Neural crest cell (in vitro differentiated cells): ENCODE measurements around the gene SLC35F6. TPM values are rescaled to one million over a fixed set of nuclear protein-coding genes. Genes with fewer than 3 reads are reported as not detected.
"Not testable (repeated sequence)": the region's sequence is repeated elsewhere in the genome, so short reads cannot be mapped to it uniquely, and the experiment has no call there.

Experiments used
- DNase-seq: peaks from one replicate; pipeline ENCODE4 v3.0.0; 2021; ENCODE audit warnings: low read depth, mixed read lengths, low spot score
- H3K27ac Mint-ChIP-seq: one replicate; pipeline ENCODE4 v1.8.0; 2021; ENCODE audit warnings: mild to moderate bottlenecking, mixed read lengths; ENCODE audit not compliant: unreplicated experiment
- H3K27me3 Mint-ChIP-seq: 2 replicates; pipeline ENCODE4 v1.8.0; 2021; ENCODE audit warnings: low read depth, mild to moderate bottlenecking, mixed read lengths
- H3K36me3 Mint-ChIP-seq: 2 replicates; pipeline ENCODE4 v1.8.0; 2021; ENCODE audit warnings: low read depth, mild to moderate bottlenecking, mixed read lengths
- H3K4me1 Mint-ChIP-seq: 2 replicates; pipeline ENCODE4 v1.8.0; 2021; ENCODE audit warnings: mixed read lengths
- H3K4me3 Mint-ChIP-seq: one replicate; pipeline ENCODE4 v1.8.0; 2021; ENCODE audit warnings: mild to moderate bottlenecking, mixed read lengths
- H3K9me3 Mint-ChIP-seq: 2 replicates; pipeline ENCODE4 v1.8.0; 2021; ENCODE audit warnings: mixed read lengths
- total RNA-seq: library from RNA; stranded (reverse); gene quantifications from 2 replicates; pipeline ENCODE4 v1.2.1, GENCODE V29; 2021
- TF ChIP-seq, protein P1 (sequence below): fragments of 200-600 bp; sonication (generic); conservative IDR thresholded peaks from 2 replicates; pipeline ENCODE4 v1.5.0; 2021; ENCODE audit warnings: antibody characterized with exemption, mild to moderate bottlenecking

Gene SLC35F6
- total RNA-seq, 1 donor from 2014 or later = 30.6 TPM

DNA sequence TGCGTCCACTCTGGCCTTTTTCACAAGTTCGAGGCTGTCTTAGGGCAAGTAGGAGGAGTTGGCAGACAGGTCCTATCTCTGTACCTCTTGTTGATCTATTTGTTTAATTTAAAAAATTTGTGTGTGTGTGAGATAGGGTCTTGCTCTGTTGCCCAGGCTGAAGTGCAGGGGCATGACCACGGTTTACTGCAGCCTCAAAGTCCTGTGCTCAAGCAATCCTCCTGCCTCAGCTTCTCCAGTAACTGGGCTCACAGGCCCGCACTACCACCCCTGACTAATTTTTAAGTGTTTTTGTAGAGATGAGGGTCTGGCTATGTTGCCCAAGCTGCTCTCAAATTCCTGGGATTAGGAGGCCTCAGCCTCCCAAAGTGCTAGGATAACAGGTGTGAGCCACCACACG is 4.2 kb upstream of the SLC35F6 start:
- no peak for DNase-seq
- Mint-ChIP-seq H3K36me3 (no peaks in the 10 kb centered on the region), H3K4me3 (no peak overlapping the region), H3K4me1 (peaks cover 33% of the 10 kb centered on the region), H3K27me3 (no peaks in the 10 kb centered on the region), H3K9me3 (no peaks in the 10 kb centered on the region), H3K27ac (no peak overlapping the region)
- TF ChIP-seq, protein P1, sequence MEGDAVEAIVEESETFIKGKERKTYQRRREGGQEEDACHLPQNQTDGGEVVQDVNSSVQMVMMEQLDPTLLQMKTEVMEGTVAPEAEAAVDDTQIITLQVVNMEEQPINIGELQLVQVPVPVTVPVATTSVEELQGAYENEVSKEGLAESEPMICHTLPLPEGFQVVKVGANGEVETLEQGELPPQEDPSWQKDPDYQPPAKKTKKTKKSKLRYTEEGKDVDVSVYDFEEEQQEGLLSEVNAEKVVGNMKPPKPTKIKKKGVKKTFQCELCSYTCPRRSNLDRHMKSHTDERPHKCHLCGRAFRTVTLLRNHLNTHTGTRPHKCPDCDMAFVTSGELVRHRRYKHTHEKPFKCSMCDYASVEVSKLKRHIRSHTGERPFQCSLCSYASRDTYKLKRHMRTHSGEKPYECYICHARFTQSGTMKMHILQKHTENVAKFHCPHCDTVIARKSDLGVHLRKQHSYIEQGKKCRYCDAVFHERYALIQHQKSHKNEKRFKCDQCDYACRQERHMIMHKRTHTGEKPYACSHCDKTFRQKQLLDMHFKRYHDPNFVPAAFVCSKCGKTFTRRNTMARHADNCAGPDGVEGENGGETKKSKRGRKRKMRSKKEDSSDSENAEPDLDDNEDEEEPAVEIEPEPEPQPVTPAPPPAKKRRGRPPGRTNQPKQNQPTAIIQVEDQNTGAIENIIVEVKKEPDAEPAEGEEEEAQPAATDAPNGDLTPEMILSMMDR = no peak

DNA sequence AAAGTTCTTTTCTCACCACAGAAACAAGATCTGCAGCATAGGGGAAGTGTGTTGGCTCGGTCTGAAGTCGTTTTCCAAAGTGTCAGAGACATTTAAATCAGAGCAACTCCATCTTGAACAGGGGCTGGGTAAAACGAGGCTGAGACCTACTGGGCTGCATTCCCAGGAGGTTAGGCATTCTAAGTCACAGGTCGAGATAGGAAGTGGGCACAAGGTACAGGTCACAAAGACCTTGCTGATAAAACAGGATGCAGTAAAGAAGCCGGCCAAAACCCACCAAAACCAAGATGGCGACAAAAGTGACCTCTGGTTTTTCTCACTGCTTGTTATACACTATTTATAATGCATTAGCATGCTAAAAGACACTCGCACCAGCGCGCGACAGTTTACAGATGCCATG is 3.1 kb upstream of the SLC35F6 start:
- H3K4me3 Mint-ChIP-seq = peak overlapping the region; percentile 56
- not testable (repeated sequence) for DNase-seq, H3K27me3 Mint-ChIP-seq, H3K36me3 Mint-ChIP-seq, H3K9me3 Mint-ChIP-seq, H3K27ac Mint-ChIP-seq
- peaks cover 44% of the 10 kb centered on the region for H3K4me1 Mint-ChIP-seq

DNA sequence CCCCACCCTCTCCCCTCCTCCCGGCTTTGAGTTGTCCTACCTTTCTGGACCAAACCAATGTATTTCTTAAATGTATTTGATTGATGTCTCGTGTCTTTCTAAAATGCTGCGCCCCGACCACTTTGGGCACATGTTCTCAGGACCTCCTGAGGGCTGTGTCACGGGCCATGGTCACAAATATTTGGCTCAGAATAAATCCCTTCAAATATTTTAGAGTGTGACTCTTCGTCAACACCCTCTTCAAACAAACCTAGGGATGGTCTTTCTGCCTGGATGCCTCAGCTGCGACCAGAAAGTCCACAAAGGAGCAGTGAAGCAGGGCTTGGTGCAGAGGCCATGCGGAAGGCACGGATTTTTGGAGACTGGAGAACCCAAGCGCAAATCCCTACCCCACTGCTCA is 1.1 kb upstream of the SLC35F6 start:
- Mint-ChIP-seq H3K27ac (no peak overlapping the region), H3K4me3 (peak overlapping the region; percentile 92), H3K36me3 (no peaks in the 10 kb centered on the region), H3K9me3 (no peaks in the 10 kb centered on the region), H3K27me3 (no peaks in the 10 kb centered on the region), H3K4me1 (peaks cover 35% of the 10 kb centered on the region)
- no peak for DNase-seq
- TF ChIP-seq, protein P1 = no peak

DNA sequence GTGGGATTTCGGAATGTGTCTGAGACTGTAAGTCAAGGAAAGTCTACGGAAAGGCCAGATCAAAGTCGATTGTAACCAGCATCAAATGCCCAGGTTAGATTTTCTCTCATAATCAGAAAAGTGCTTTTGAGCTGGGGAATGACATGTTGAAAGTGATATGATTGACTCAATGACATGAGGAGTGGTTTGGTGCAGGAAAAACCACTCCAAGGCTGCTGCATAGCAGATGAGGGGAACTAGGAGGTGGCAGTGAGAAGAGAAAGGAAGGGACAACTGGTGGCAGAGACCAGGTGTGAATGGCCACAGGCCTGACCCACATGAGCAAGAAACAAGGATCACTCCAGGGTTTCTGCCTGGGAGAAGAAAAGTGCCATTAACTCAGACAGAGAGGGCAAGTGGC is 822 bp downstream of the SLC35F6 start:
- H3K9me3 Mint-ChIP-seq = no peaks in the 10 kb centered on the region
- peak overlapping the region; percentile 94 for H3K27ac Mint-ChIP-seq
- H3K4me3 Mint-ChIP-seq = peak overlapping the region; percentile 92
- H3K4me1 Mint-ChIP-seq = peaks cover 32% of the 10 kb centered on the region
- H3K27me3 Mint-ChIP-seq = no peaks in the 10 kb centered on the region
- TF ChIP-seq, protein P1 = no peak
- H3K36me3 Mint-ChIP-seq = no peaks in the 10 kb centered on the region
- DNase-seq = no peak

DNA sequence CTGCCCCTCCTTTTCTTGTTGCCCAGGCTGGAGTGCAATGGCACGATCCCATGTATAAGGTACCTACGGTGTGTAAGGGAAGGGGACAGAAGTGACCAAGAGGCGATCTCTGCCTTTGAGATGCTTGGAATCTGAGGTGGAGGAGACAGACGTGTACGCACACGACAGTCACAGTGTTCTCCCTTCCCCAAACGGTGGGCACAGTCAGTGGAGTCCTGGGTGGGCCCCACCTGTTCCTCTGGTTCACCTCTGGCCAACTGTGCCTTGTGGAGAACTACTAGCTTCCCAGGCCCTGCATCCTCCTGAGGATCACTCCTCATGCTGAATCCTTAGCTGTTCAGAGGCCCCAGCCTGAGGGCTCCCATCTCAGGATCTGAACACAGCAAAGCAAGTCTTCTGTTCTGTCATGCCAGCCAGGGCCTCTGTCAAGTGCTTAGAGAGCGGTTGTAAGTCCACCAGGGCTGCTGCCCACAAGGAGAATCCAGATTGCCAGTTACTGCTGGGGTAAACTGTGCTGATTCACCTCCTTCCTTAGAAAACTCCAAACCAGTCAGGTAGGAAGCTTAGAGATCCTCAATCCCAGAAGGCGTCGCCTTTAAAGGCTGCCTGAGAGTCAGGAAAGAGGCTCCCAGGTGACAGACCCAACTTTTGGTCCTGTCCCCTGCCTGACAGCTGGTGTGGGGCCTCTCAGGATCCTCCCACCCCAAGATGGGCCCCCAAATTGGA is 1.6 kb downstream of the SLC35F6 start:
- peak overlapping the region; percentile 92 for H3K4me3 Mint-ChIP-seq
- DNase-seq = no peak

DNA sequence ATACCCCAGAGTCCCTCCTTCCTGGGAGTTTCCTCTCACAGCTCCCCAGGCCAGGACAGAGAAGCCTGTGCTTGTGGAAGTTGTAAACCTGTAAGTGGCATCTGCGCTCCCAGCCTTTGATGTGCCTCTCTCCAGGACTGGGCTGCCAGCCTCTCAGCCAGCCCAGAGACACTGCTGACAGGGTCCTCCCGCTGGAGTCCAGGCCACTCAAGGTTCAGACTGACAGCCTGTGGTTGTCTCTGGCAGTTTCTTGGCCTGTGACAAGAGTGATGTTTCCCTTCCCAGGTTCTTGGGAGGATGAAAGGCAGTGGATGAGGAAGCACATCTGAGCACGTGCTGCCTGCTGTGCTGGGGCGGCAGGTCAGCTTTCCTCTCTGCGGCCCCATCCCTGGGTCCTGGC is 3.0 kb downstream of the SLC35F6 start:
- H3K4me1 Mint-ChIP-seq = peaks cover 32% of the 10 kb centered on the region
- no peak overlapping the region for H3K27ac Mint-ChIP-seq
- H3K9me3 Mint-ChIP-seq = no peaks in the 10 kb centered on the region
- no peaks in the 10 kb centered on the region for H3K36me3 Mint-ChIP-seq
- no peaks in the 10 kb centered on the region for H3K27me3 Mint-ChIP-seq
- H3K4me3 Mint-ChIP-seq = peak overlapping the region; percentile 82
- TF ChIP-seq, protein P1 = no peak
- no peak for DNase-seq

More for the DNA sequence above, 1.6 kb downstream of the SLC35F6 start:
- Mint-ChIP-seq H3K9me3 (no peaks in the 10 kb centered on the region), H3K27ac (peak overlapping the region; percentile 62), H3K4me1 (peaks cover 32% of the 10 kb centered on the region), H3K36me3 (no peaks in the 10 kb centered on the region), H3K27me3 (no peaks in the 10 kb centered on the region)
- TF ChIP-seq, protein P1 = no peak
